GM15510 (cell line): ENCODE measurements around the gene ADAMTS13.

ENCODE experiments used
- POLR2A ChIP-seq: IDR thresholded peaks from 3 replicates; pipeline ENCODE4 v1.6.1; 2011; ENCODE audit warnings: borderline replicate concordance; ENCODE audit not compliant: insufficient read length; ENCODE audit errors: extremely low read depth

Gene ADAMTS13

DNA sequence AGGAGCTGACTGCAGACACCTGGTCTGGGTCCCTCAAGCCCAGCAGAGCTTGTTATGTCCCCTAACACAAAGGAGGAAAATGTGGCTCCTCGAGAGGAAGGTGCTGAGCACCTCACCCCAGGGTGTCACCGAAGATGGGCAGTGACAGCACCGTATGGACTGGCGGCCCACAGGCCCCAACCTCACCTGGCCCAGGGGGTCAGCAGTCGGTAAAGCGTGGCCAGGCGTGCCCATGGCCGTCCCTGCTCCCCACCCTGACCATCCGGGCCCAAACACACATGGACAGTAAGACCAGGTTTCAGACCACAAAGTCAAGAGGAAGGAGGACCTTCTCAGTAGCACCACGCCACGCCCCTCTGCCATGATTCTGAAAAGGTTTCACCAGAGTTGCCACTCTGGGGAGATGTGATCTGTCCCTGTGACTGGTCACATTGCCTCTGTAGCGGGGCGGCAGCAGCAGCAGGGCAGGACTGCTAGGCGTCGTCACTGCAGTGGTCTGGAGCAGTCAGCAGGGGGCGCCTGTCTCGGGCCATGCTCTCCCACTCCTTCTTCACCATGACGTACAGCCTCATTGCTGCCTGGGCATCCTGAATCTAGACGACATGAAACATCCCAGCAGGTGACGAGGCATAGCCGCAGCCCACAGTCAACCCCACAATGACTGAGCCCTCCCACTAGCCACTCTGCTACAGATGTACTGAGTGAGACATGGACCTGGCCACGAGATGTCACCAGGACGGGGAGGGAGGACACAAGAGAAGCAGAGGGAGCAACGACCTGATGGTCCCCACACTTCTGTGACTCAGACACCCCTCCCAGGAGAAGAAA lies 15.5 kb upstream of the ADAMTS13 start:
- no peak for TF ChIP-seq POLR2A

DNA sequence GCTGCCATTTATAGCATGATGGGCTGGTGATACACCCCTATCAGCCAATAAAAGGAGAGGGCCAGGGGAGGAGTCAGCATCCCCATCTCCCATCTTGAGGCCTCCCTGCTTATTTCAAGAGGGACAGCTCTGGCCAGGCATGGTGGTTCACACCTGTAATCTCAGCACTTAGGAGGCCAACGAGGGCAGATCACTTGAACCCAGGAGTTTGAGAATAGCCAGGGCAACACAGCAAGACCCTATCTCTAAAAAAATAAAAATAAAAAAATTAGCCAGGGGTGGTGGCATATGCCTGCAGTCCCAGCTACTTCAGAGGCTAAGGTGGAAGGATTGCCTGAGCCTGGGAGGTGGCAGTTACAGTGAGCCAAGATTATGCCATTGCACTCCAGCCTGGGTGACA lies 14.1 kb upstream of the ADAMTS13 start:
- TF ChIP-seq POLR2A: no peak

DNA sequence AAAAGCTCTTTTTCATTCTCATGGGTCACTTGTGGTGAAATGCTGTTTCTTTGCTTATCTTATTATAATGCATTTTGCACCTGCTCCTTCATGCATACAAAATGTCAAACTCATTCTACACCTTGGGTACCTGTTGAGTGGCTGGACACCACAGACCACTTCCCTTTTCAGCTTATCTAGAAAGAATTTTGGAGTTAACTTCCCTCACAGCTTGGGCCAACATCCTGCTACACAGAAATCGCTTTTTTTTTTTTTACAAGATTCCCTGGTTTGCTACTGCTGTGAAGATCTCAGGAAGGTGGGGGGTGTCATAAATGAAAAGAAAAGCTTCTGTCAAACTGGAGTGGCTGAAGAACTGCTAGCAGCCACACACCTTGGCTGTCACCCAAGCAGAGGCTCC lies 7.0 kb upstream of the ADAMTS13 start:
- TF ChIP-seq POLR2A: no peak

DNA sequence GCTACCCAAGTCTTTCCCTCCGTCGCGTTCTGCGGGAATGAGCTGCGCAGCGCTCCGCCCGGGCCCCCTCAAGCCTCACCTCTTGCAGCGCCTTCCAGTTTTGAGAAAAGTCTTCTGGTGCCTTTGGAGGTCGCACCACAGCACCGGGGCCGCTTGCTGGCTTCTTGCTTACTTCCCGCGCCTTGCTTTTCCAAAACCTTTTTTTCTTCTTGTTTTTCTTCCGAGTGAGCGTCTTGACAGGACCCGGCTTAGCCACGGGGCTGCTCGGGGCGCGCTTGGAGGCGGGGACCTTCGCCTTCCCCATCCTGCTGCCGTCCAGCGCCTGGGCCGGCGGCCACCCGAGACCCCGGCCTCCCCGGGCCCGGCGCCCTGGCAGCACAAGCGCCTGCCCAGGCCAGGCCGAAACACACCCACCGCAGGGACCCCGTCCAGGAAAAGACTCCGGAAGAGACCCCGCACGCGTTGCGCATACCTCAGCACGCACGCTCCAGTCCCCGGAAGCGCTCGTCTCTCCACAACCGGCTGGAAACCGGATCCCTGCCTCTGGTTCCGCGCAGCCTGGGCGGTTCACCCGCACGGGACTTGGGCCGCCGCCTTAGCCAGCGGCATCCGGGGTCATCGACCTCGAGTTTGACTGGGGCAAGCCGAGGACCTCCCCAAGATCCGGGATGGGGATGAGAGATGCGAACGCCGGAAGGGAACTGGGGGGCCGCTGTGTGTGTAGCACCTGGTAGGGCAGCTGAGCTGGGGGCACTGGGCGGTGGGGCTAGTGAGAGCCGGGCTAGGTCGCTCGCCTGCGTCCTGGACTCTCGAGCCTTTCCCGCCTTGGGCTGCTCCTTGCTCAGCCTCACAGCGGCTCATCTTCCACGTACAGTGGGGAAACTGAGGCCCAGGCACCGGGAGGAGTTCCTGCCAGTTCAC lies 4.4 kb upstream of the ADAMTS13 start, which contains the start of gene REXO4:
TSS of gene REXO4 (minus strand) at position 470 of the 921 bp plus-strand sequence. CDS start at position 304, 166 bp downstream.
- TF ChIP-seq POLR2A: peak; percentile 57

DNA sequence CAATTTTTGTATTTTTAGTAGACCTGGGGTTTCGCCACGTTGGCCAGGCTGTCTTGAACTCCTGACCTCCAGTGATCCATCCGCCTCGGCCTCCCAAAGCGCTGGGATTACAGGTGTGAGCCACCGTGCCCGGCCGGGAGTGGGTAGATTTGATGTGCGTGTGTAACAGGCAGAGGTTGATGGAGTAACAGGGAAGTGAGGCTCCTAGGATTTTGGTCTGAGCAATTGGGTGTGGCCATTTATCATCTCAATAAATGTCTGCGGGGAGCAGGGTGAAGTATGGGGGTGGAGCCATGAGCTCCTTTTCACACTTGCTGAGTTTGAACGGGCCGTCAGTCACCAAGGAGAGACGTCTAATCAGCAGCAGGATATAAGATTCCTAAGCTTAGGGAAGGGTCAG lies 3.2 kb upstream of the ADAMTS13 start:
- no peak for TF ChIP-seq POLR2A

DNA sequence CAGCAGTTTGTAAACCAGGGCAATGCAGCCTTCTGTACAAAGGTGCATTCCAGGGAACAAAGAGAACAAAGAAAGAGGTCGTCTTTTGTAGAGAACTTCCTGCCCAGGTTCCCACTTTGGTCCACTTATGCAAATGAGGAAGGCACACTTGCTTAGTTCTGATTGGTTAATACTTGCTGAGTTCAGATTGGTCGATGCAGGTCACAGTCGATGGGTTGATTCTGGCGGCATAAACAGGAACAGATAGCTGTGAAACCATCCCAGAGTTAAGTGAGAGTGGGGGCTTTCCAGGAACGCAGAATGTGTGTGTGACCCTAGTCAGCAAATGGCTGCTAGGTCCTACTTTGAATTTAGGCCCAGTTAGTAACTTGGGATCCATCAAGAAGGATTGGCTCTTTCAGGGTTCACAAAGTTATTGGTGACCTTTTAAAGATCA lies 1.8 kb upstream of the ADAMTS13 start:
- TF ChIP-seq POLR2A: peak; percentile 32

DNA sequence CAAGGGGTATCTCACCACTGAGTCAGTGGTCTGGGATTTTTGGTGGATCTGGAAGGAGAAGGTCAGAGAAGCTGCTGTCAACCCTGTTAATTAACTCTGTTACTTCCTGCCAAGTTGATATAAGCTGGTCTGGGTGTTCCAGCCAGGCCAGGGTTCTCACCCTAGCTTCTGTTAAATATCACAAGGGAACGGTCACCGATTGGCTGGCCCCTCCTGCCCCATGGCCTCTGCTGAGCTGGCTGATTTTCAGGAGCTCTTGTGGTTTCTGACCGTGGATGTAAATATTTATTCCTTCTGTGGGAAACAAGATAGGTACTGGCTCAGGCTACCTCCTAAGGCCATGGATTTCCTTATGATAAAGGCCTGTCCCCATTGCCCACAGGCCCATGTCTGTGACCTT lies 1.0 kb downstream of the ADAMTS13 start:
- TF ChIP-seq POLR2A: no peak

DNA sequence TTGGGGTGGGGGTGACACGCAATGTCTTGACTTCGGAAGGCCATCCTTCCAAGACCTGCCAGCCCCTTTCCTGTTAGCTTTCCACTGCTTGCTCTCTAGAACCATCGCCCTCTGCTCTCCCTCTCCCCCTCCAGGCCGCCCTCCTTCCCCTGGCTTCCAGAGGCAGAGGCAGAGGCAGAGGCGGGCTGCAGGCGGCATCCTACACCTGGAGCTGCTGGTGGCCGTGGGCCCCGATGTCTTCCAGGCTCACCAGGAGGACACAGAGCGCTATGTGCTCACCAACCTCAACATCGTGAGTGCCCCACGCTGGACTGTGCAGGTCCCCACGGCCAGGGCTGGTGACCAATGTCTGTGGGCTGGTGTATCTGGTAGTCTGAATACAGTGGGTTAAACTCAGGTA lies 2.0 kb downstream of the ADAMTS13 start:
- TF ChIP-seq POLR2A: no peak

DNA sequence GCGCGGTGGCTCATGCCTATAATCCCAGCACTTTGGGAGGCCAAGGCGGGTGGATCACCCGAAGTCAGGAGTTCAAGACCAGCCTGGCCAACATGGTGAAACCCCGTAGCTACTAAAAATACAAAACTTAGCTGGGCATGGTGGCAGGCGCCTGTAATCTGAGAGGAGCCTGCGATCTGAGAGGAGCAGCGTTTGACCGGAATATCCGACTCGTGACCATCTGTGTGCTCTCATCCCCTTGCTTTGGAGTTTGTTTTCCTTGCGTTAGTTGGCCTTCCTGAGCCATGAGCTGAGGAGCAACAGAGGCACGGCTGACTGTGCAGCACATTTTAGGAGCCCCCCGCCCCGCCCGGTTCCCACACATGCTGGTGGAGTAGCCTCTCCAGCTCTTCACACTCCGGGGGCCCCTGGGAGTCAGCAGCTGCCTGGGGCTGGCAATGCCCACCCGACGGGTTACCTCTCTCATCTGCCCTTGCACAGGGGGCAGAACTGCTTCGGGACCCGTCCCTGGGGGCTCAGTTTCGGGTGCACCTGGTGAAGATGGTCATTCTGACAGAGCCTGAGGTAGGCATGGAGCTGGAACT lies 3.0 kb downstream of the ADAMTS13 start:
- TF ChIP-seq POLR2A: no peak

DNA sequence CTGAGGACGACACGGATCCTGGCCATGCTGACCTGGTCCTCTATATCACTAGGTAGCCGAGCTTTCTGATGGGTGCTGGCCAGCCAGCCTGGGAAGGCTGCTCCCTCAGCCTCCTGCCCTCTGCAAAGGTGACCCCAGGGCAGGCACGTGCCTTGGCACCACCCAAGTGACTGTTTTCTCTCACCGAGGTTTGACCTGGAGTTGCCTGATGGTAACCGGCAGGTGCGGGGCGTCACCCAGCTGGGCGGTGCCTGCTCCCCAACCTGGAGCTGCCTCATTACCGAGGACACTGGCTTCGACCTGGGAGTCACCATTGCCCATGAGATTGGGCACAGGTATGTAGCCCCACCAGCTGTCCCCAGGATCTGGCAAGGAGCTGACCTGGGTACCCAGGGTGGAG lies 3.8 kb downstream of the ADAMTS13 start:
- no peak for TF ChIP-seq POLR2A

DNA sequence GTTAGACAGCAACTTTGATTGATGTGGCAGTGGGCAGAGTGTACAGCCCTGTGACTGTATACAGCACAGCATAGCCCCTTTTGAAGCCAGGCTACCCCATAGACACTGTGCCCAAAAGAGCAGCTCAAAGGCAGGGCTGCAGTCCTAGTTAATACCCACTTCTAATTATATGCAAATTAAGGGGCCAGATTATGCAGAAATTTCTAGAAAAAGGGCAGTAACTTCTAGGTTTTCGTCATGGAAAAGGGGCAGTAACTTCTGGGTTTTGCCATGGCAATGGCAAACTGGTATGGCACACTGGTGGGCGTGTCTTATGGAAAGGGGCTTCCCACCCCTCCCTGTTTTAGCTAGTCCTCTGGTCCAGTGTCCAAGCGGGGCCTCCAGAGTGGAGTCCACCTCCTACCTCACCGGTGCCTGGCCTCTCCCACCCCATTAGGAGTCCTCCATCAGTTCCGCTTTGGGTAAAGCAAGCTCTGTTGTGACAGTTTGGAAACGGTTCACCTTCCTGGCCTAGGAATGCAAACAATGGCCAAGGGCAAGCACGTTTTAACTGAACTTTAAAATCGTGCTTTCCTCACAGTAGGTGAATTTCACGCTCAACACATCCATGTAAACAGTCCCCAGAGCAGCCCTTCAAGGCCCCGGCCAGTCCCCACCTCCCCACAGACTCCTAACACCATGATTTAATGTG lies 5.6 kb downstream of the ADAMTS13 start:
- no peak for TF ChIP-seq POLR2A

DNA sequence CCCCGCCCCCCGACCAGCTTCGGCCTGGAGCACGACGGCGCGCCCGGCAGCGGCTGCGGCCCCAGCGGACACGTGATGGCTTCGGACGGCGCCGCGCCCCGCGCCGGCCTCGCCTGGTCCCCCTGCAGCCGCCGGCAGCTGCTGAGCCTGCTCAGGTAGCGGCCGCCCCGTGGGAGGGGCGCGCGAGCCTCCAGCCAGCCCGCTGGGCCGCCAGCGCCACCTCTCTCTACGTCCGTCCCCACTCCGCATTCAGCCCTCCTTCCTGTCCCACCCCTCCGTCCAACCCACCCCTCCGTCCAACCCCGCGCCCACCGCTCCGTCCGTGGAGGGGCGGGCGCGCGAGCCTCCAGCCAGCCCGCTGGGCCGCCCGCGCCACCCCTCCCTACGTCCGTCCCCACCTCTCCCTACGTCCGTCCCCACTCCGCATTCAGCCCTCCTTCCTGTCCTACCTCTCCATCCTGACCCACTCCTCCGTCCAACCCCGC lies 6.5 kb downstream of the ADAMTS13 start:
- TF ChIP-seq POLR2A: no peak

DNA sequence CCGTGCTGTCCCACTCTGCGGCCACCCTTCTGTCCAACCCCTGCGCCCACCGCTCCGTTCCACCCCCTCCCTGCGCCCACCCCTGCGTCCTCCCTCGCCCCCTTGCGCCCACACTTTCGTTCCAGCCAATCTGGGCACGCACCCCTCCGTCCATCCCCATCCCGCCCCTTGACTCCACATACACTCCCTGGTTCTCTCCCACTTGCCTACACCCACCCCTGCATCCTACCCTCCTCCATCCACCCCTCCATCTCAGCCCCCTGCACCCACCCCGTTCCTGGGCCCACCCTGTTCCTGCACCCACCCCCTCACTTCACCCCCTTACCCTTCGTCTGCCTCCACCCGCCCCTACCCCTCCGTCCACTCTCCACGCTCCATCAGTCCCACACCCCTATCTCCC lies 7.0 kb downstream of the ADAMTS13 start:
- TF ChIP-seq POLR2A: no peak

DNA sequence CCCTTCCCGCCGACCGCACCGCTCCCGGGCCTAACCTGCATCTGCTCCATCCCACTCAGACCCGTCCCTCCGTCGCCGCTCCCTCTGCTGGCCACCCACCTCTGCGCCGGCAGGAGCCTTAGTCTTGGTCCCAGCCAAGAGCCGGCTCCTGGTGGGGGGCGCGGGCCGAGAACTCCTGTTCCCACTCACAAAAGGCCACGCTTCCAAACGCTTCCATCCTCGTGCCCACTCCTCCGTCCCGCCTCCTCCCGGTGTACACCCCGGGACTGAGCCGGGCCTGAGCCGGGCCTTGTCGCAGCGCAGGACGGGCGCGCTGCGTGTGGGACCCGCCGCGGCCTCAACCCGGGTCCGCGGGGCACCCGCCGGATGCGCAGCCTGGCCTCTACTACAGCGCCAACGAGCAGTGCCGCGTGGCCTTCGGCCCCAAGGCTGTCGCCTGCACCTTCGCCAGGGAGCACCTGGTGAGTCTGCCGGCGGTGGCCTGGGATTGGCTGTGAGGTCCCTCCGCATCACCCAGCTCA lies 7.5 kb downstream of the ADAMTS13 start:
- TF ChIP-seq POLR2A: no peak

DNA sequence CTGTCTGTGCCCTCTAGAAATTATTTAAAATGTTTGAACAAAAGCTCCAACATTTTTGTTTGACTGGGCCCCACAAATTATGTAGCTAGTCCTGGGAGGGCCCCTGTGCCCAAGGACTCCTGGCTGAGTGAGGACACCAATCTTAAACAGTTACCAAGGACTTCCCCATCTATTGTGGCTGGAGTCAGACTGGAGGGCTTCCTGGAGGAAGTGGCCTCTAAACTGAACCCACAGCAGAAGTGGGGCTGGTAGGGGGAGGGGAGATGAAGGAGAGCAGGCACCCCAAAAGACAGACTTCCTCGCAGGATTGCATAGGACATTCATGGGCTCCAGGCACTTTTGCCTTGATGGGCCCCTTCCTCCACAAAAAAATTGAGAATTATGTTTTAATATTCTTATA lies 8.1 kb downstream of the ADAMTS13 start:
- TF ChIP-seq POLR2A: no peak

DNA sequence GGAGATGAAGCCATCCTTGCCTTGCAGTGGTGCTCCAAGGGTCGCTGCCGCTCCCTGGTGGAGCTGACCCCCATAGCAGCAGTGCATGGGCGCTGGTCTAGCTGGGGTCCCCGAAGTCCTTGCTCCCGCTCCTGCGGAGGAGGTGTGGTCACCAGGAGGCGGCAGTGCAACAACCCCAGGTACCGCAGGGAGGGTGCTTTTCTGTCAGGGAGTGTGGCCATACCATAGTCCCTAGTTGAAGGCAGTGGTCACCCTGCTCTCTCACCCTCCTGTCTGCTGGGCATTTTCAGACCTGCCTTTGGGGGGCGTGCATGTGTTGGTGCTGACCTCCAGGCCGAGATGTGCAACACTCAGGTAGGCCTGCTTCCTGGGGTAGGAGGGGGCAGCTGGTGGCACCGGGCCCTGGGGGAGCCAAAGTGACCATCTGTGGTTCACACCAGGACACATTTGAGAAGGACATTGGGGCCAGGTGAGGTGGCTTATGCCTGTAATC lies 11.2 kb downstream of the ADAMTS13 start:
- no peak for TF ChIP-seq POLR2A
